ENCODE results near the gene FGF1. TPM values are rescaled to one million over a fixed set of nuclear protein-coding genes. Genes with fewer than 3 reads are reported as not detected.
A peak's percentile ranks its signal among the peaks of the same experiment; 100 is the strongest.

FGF1 gene
- polyA plus RNA-seq, 1 of the 3 experiments (the other 2 are of a cell fraction): 5.3 TPM

DNA sequence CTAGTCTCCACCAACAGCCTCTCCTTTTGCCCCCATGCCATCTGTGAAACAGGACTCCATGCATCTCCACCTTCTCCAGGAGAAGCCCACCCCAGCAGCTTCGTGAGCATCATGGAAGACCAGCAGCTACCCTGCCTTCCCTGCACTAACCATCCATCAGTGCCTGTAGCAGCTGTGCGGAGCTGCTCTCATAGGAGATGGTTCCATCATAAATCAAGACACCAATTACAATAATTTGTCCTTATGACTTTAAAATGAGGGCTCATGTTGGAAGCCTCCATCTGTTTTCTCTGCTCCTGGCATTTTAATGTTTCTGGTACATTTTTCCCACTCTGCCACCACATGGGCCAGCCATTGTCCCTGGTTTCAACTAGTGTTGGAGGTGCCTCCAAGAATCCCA lies 69.9 kb downstream of the FGF1 start:
- Histone ChIP-seq H3K79me2 (ENCODE audit: insufficient read depth) (peaks cover 20% of the 10 kb centered on the region), H3K4me1 (ENCODE audit: control insufficient read depth in 1 of 2, insufficient read depth in 2 of 2, low read depth in 1 of 2, low read length in 1 of 2) (peaks cover 2 to 29% of the 10 kb centered on the region in 2 experiments; a peak in 2 of 4 replicates), H3K36me3 (replicated peaks in 1 of 2; ENCODE audit: control insufficient read depth in 1 of 2, insufficient read depth in 2 of 2, low read length in 1 of 2) (peaks cover 0 to 4% of the 10 kb centered on the region in 2 experiments), H2AFZ (ENCODE audit: low read depth) (no peak overlapping the region), H3K9me3 (0 out of 2 replicates have a peak, but pooled peaks cover 9% of the 10 kb centered on the region), H4K20me1 (ENCODE audit: insufficient read depth) (no peaks in the 10 kb centered on the region), H3K4me2 (no peak overlapping the region), H3K27ac (ENCODE audit: low read depth in 2 of 2, low read length in 1 of 2) (no peak overlapping the region), H3K9me2 (no peaks in the 10 kb centered on the region), H3K4me3 (ENCODE audit: low read depth in 2 of 2, low read length in 1 of 2) (no peak overlapping the region), H3K9ac (no peak overlapping the region), H3F3A (replicated peaks; ENCODE audit: insufficient read depth) (peaks cover 19% of the 10 kb centered on the region), H3K27me3 (ENCODE audit: insufficient read depth) (no peaks in the 10 kb centered on the region)
- DNase-seq: no peak
- 92% methylated on average over 2 of the region's 2 CpGs for WGBS (ENCODE audit: low lambda C conversion rate)
- ChIA-PET CTCF (interaction anchor here (0.7 to 13.0 kb wide), 6 partner anchors 12 to 97 kb away, joined by 3 to 244 read pairs (median 14); no protein-coding TSS in a partner anchor), POLR2A (no interaction called here)
- TF ChIP-seq RCOR1 (IDR thresholded peaks at IDR 0.05; ENCODE audit: low read length): no peak
- TF ChIP-seq, protein P1, sequence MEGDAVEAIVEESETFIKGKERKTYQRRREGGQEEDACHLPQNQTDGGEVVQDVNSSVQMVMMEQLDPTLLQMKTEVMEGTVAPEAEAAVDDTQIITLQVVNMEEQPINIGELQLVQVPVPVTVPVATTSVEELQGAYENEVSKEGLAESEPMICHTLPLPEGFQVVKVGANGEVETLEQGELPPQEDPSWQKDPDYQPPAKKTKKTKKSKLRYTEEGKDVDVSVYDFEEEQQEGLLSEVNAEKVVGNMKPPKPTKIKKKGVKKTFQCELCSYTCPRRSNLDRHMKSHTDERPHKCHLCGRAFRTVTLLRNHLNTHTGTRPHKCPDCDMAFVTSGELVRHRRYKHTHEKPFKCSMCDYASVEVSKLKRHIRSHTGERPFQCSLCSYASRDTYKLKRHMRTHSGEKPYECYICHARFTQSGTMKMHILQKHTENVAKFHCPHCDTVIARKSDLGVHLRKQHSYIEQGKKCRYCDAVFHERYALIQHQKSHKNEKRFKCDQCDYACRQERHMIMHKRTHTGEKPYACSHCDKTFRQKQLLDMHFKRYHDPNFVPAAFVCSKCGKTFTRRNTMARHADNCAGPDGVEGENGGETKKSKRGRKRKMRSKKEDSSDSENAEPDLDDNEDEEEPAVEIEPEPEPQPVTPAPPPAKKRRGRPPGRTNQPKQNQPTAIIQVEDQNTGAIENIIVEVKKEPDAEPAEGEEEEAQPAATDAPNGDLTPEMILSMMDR (IDR thresholded peaks at IDR 0.05): no peak

DNA sequence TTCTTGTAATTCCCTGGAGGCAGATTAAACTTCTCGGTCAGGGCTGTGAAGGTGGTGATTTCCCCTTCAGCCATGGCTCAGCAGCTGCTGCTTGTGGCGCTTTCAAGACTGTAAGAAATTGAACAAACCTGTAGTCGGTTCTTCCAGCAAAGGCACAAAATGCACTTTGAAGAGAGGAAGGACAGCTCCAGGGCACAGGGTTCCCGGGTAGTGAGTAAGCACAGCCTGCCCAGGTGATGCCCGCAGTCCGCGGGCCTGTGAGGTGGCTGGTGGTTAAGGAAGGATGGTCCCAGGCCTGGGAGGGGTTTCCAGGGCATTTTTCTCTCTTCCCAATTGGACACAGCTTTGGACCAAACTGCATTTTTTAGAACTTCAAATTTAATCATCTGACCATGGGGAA lies 71.8 kb downstream of the FGF1 start:
- Histone ChIP-seq H4K20me1 (ENCODE audit: insufficient read depth) (no peaks in the 10 kb centered on the region), H3K9me2 (no peaks in the 10 kb centered on the region), H3K79me2 (ENCODE audit: insufficient read depth) (peaks cover 1% of the 10 kb centered on the region), H3K36me3 (replicated peaks in 1 of 2; ENCODE audit: control insufficient read depth in 1 of 2, insufficient read depth in 2 of 2, low read length in 1 of 2) (no peaks in the 10 kb centered on the region), H3K9me3 (no peaks in the 10 kb centered on the region), H3K4me3 (ENCODE audit: low read depth in 2 of 2, low read length in 1 of 2) (no peak overlapping the region), H3K27me3 (ENCODE audit: insufficient read depth) (no peaks in the 10 kb centered on the region), H3K27ac (ENCODE audit: low read depth in 2 of 2, low read length in 1 of 2) (no peak overlapping the region), H3F3A (replicated peaks; ENCODE audit: insufficient read depth) (peaks cover 19% of the 10 kb centered on the region), H3K4me2 (no peak overlapping the region; the same call in 1 of the 2 replicates), H3K4me1 (ENCODE audit: control insufficient read depth in 1 of 2, insufficient read depth in 2 of 2, low read depth in 1 of 2, low read length in 1 of 2) (peaks cover 2 to 29% of the 10 kb centered on the region in 2 experiments; a peak in 2 of 4 replicates), H2AFZ (ENCODE audit: low read depth) (no peak overlapping the region), H3K9ac (no peak overlapping the region)
- POLR2A ChIA-PET: no interaction called here
- TF ChIP-seq CHD2 (IDR thresholded peaks at IDR 0.05; ENCODE audit: low read length, partially characterized antibody) (no peak), MXI1 (IDR thresholded peaks at IDR 0.05; ENCODE audit: low read depth, low read length) (no peak), FOXM1 (IDR thresholded peaks at IDR 0.05; ENCODE audit: low read depth) (no peak)
- WGBS (ENCODE audit: low lambda C conversion rate): 91% methylated on average over 7 of the region's 7 CpGs
- DNase-seq: no peak
- CTCF ChIA-PET: interaction anchor here (0.9 to 13.0 kb wide), 9 partner anchors 12 to 274 kb away, joined by 3 to 244 read pairs (median 5); no protein-coding TSS in a partner anchor

DNA sequence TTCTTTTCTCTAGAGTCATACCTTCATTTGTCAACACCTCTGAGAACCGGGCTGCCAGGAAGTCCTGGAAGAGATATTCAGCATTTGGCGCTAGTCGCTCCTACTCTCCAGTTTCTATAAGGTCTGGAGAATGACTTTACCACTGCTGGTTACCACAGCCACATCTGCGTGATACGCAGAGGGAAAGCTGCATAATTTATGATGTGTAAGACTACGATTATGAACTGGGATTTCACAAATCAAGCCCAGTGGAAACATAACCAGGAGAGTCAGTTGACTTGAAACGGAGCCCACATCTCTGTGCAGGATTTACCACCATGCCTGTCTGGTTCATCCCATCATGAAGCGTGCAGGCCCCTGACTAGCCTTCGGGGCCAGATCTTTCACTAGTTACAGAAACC lies 72.6 kb downstream of the FGF1 start:
- POLR2A ChIA-PET: no interaction called here
- DNase-seq: no peak
- no peaks in the 10 kb centered on the region for H3K9me2 ChIP-seq
- WGBS (ENCODE audit: low lambda C conversion rate): 78% methylated on average over 7 of the region's 9 CpGs
- no peak overlapping the region for H2AFZ ChIP-seq (ENCODE audit: low read depth)
- H3K9me3 ChIP-seq: no peaks in the 10 kb centered on the region
- H3K79me2 ChIP-seq (ENCODE audit: insufficient read depth): no peaks in the 10 kb centered on the region; the same call in 1 of the 2 replicates
- H3K4me2 ChIP-seq: no peak overlapping the region; the same call in 1 of the 2 replicates
- no peaks in the 10 kb centered on the region for H3K36me3 ChIP-seq (replicated peaks in 1 of 2; ENCODE audit: control insufficient read depth in 1 of 2, insufficient read depth in 2 of 2, low read length in 1 of 2)
- TF ChIP-seq RXRA (IDR thresholded peaks at IDR 0.05; ENCODE audit: borderline replicate concordance, low read depth) (no peak), TAF1 (IDR thresholded peaks at IDR 0.05; ENCODE audit: borderline replicate concordance, low read depth, low read length) (no peak), NFIC (IDR thresholded peaks at IDR 0.05; ENCODE audit: borderline replicate concordance) (0 out of 2 replicates have a peak, but pooled peaks have one; percentile 37), EP300 (IDR thresholded peaks at IDR 0.05; ENCODE audit: borderline replicate concordance in 1 of 2, low read depth in 1 of 2, low read length in 1 of 2) (no peak), FOSL2 (IDR thresholded peaks at IDR 0.05; ENCODE audit: borderline replicate concordance, low read depth) (0 out of 2 replicates have a peak, but pooled peaks have one; percentile 20), CHD2 (IDR thresholded peaks at IDR 0.05; ENCODE audit: low read length, partially characterized antibody) (no peak), TCF12 (IDR thresholded peaks at IDR 0.05) (peak; percentile 8; the same call in 1 of the 2 replicates), GATA2 (CRISPR knock-in tag; IDR thresholded peaks at IDR 0.05) (no peak), SIN3A (IDR thresholded peaks at IDR 0.05; ENCODE audit: borderline replicate concordance, low read depth, low read length) (no peak), GABPA (IDR thresholded peaks at IDR 0.05; ENCODE audit: low read depth) (no peak)
- TF ChIP-seq, protein P2, sequence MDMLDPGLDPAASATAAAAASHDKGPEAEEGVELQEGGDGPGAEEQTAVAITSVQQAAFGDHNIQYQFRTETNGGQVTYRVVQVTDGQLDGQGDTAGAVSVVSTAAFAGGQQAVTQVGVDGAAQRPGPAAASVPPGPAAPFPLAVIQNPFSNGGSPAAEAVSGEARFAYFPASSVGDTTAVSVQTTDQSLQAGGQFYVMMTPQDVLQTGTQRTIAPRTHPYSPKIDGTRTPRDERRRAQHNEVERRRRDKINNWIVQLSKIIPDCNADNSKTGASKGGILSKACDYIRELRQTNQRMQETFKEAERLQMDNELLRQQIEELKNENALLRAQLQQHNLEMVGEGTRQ (IDR thresholded peaks at IDR 0.05; ENCODE audit: borderline replicate concordance, low read depth, low read length): no peak
- TF ChIP-seq, protein P3, sequence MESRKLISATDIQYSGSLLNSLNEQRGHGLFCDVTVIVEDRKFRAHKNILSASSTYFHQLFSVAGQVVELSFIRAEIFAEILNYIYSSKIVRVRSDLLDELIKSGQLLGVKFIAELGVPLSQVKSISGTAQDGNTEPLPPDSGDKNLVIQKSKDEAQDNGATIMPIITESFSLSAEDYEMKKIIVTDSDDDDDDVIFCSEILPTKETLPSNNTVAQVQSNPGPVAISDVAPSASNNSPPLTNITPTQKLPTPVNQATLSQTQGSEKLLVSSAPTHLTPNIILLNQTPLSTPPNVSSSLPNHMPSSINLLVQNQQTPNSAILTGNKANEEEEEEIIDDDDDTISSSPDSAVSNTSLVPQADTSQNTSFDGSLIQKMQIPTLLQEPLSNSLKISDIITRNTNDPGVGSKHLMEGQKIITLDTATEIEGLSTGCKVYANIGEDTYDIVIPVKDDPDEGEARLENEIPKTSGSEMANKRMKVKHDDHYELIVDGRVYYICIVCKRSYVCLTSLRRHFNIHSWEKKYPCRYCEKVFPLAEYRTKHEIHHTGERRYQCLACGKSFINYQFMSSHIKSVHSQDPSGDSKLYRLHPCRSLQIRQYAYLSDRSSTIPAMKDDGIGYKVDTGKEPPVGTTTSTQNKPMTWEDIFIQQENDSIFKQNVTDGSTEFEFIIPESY (IDR thresholded peaks at IDR 0.05; ENCODE audit: borderline replicate concordance, low read depth): no peak
- H3K4me3 ChIP-seq (ENCODE audit: low read depth in 2 of 2, low read length in 1 of 2): no peak overlapping the region
- no peaks in the 10 kb centered on the region for H3K27me3 ChIP-seq (ENCODE audit: insufficient read depth)
- H3K9ac ChIP-seq: no peak overlapping the region
- CTCF ChIA-PET: interaction anchor here (4.3 to 13.0 kb wide), 6 partner anchors 12 to 100 kb away, joined by 30 to 244 read pairs (median 55); no protein-coding TSS in a partner anchor
- peaks cover 16% of the 10 kb centered on the region for H3F3A ChIP-seq (replicated peaks; ENCODE audit: insufficient read depth)
- no peaks in the 10 kb centered on the region for H4K20me1 ChIP-seq (ENCODE audit: insufficient read depth)
- no peak overlapping the region for H3K27ac ChIP-seq (ENCODE audit: low read depth in 2 of 2, low read length in 1 of 2)
- H3K4me1 ChIP-seq (ENCODE audit: control insufficient read depth in 1 of 2, insufficient read depth in 2 of 2, low read depth in 1 of 2, low read length in 1 of 2): peaks cover 2 to 29% of the 10 kb centered on the region in 2 experiments; a peak in 2 of 4 replicates
